Activated CD8-positive, alpha-beta memory T cell treated with anti-CD3 and anti-CD28 coated beads for 1 hour (primary cell): ENCODE measurements around the gene MARF1.
"Not testable (repeated sequence)": the region's sequence is repeated elsewhere in the genome, so short reads cannot be mapped to it uniquely, and the experiment has no call there.

Source experiments
- DNase-seq, 2 donors: peaks; one replicate each; pipeline ENCODE4 v3.0.0-alpha.2; 2020; ENCODE audit warnings: low read depth in 1 of 2; ENCODE audit errors: extremely low read depth in 1 of 2

The MARF1 gene

GRCh38 chr16:15573896-15574613 lies 68.9 kb downstream of the MARF1 start:
- not testable (repeated sequence) for DNase-seq

- no peak for DNase-seq
These were observed 69.6 kb downstream of the MARF1 start for GRCh38 chr16:15573274-15573895.

GRCh38 chr16:15572329-15573001 lies 70.5 kb downstream of the MARF1 start:
- DNase-seq, result no peak

GRCh38 chr16:15571557-15571956 lies 71.4 kb downstream of the MARF1 start:
- DNase-seq, result no peak

- DNase-seq, result not testable (repeated sequence)
These were observed 72.3 kb downstream of the MARF1 start for GRCh38 chr16:15570666-15571065.

DNA sequence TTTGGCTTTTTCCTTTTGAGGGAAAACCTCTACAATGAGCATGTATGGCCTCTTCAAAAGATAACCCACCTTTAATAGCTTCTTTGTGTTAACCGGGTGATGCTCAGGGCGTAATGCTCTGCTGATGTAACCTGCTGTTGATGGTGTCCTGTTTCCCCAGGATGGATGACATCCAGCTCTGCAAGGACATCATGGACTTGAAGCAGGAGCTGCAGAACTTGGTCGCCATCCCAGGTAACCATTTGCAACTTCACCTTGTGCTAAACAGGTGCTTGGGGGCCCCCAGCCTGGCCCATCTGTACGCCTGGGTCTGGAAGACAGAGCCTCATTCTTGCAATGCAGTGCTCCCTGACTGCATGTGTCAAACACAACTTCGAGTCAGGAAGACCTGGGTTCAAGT lies 75.1 kb downstream of the MARF1 start:
- DNase-seq, result no peak

DNA sequence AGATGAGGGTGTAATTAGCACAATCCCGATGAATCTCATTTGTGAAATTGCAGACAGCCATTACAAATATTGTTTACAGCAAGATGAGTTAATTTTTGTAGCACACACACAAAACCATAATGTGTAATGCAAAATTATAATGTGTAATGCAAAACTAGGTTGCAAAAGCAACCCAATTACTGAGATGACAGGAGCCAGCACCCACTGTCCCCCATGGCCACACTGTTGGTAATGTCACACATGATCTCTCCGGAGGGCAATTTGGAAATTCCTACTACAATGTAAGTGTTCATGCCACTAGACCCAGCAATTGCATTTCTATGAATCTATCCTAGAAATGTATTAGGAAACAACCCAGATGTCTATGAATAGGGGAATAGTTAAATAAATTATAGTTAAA lies 76.9 kb downstream of the MARF1 start:
- DNase-seq, result no peak

DNA sequence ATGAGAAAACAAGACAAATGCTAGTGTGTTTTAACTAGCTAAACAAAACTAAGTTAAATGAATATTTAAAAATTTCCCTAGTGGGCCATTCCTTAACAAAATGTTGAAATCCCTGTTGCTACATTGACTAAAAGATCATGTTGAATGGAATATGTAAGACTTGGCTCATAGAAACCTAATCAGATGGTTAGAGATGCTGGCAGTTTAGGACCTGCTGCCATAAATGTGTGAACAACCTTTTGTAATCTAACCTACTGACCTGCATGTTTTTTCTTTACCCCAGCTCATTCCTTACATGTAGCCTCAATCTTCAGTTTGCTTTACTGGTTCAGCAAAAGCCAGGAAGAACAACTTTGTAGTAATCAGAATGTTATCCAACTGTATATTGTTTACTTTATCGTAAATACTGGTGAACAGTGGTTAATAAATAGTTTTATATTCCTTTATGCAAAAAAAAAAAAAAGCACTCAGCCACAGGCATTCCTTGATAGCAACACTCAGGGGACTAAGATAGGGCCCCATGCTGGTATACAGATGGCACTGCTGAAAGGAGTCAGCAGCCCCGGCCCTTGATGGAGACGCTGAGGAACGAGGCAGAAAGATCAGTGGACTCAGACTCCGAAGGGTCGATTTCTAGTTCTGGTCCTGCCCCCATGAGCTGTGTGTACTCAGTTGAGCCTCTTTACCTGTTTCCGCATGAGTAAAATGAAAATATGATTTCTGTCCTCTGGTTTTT lies 78.2 kb downstream of the MARF1 start:
- no peak for DNase-seq

GRCh38 chr16:15559176-15559575 lies 83.8 kb downstream of the MARF1 start:
- no peak for DNase-seq

GRCh38 chr16:15557258-15557657 lies 85.7 kb downstream of the MARF1 start:
- no peak for DNase-seq

DNA sequence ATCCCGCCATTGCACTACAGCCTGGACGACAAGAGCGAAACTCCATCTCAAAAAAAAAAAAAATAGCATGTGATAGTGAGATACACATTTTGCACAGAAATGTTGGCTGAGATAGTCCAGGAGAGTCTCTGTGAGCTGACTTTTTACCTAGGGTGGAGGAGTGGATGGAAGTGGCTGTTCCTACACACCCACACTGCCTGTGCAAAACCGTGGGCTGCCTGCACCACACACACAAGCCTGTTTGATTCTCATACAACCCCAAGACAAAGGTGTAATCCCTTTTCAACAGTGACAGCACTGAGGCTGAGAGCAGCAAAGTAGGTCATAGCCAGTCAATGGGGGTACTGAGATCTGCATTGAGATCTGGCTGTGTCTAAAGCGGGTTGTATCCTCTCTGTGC lies 86.8 kb downstream of the MARF1 start:
- no peak for DNase-seq

- DNase-seq, result no peak
These were observed 89.5 kb downstream of the MARF1 start for GRCh38 chr16:15553313-15554088.

- no peak for DNase-seq
These were observed 90.4 kb downstream of the MARF1 start for GRCh38 chr16:15552507-15552906.

- DNase-seq, result no peak
These were observed 94.5 kb downstream of the MARF1 start for GRCh38 chr16:15548482-15548891.

DNA sequence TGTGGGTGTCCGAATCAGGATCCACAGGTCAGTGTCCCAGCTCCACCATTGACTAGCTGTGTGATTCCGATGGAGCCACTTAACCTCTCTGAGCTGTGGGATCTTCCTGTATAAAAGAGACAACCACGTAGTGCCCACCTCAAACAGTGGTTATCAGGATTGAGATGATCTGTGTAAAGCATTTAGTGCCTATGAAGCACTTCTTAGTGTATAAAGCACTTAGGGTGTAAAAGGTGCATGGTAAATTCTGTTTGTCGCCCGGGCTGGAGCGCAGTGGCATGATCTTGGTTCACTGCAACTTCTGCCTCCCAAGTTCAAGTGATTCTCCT lies 95.2 kb downstream of the MARF1 start:
- DNase-seq, result no peak

- DNase-seq, result not testable (repeated sequence)
These were observed 95.7 kb downstream of the MARF1 start for GRCh38 chr16:15547072-15547767.

DNA sequence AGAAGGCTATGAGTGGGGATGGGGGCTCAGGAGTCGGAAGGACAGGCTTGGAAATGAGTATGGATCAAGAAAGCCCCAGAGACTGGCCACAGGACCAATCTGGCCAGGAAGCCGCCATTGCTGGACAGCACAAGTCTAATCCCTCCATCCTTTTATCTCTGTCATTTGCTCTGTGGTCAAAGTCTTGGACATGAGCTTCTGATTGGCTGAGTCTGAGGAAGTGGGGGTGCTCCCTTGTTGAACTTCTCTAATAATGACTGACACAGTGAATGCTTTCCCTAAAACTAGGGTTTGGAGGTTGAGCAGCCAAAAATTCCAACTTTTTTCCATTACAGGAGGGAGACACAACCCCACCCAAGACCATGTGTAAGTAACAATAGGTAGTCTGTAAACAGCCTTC lies 97.4 kb downstream of the MARF1 start:
- DNase-seq, result no peak

GRCh38 chr16:15544405-15544804 lies 98.5 kb downstream of the MARF1 start:
- no peak for DNase-seq
